MM.1S (cell line): Measurements from ENCODE around the gene UTF1.

Experiments used
- EZH2 ChIP-seq: fragments of 300-600 bp; sonication (generic); optimal IDR thresholded peaks from 2 replicates; pipeline ENCODE3; 2017; ENCODE audit warnings: low read depth, mild to moderate bottlenecking, antibody characterized with exemption, low read length, mixed read lengths
- EZH2phosphoT487 ChIP-seq: fragments of 300-600 bp; sonication (generic); IDR thresholded peaks from 2 replicates; pipeline ENCODE4 v1.6.1; 2018; ENCODE audit warnings: antibody characterized with exemption, low read length
- TF ChIP-seq, protein P1 (sequence below): fragments of 300-600 bp; sonication (generic); IDR thresholded peaks from 2 replicates; pipeline ENCODE4 v1.5.1; 2016; ENCODE audit warnings: antibody characterized with exemption, low read length, mixed read lengths

DNA sequence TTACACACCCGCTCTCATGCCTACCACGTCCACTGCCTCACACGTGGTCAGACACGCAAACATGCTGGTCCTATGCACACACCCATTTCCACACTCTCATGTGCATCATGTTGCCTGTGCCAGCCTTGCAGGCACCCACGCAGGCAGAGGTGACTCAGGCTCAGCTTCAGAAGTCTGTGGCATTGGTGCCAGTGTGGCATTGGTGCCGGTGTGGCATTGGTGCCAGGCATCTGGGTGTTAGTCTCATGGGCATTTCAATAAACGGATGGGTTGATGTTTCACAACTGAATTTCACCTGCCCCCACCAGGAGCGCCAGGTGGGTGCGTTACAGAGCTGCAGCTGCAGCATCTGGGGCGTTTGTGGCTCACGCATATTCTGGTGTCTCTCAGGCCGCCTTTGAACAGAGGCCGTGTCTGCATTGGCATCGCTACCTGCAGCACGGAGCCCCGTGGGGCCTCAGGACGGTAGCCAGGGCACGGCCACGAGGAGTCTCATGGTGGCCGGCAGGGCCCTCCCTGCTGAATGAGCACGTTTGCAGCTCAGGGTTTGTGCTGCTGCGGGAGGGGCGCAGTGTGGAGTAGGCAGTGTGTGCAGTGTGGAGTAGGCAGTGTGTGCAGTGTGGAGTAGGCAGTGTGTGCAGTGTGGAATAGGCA is 45.3 kb upstream of the UTF1 start:
- TF ChIP-seq, protein P1, sequence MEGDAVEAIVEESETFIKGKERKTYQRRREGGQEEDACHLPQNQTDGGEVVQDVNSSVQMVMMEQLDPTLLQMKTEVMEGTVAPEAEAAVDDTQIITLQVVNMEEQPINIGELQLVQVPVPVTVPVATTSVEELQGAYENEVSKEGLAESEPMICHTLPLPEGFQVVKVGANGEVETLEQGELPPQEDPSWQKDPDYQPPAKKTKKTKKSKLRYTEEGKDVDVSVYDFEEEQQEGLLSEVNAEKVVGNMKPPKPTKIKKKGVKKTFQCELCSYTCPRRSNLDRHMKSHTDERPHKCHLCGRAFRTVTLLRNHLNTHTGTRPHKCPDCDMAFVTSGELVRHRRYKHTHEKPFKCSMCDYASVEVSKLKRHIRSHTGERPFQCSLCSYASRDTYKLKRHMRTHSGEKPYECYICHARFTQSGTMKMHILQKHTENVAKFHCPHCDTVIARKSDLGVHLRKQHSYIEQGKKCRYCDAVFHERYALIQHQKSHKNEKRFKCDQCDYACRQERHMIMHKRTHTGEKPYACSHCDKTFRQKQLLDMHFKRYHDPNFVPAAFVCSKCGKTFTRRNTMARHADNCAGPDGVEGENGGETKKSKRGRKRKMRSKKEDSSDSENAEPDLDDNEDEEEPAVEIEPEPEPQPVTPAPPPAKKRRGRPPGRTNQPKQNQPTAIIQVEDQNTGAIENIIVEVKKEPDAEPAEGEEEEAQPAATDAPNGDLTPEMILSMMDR = no peak
- TF ChIP-seq EZH2 = no peak
- no peak for TF ChIP-seq EZH2phosphoT487
